T-helper 17 cell (primary cell): Measurements from ENCODE around the gene C4orf50. TPM values are rescaled to one million over a fixed set of nuclear protein-coding genes. Genes with fewer than 3 reads are reported as not detected.

ENCODE experiments used
- ATAC-seq: fragments of 150-1000 bp; cut with Tn5 transposase; 2 replicates; pipeline ENCODE4 v1.10.0; 2021; ENCODE audit warnings: mild to moderate bottlenecking, moderate library complexity
- DNase-seq, 3 donors: peaks; one replicate each; pipeline versions ENCODE4 v3.0.0 to v3.0.0-alpha.2; 2020 to 2021
- H3K9me3 ChIP-seq: one replicate; pipeline ENCODE4 v1.7.0; 2013; ENCODE audit warnings: low read length, mild to moderate bottlenecking; ENCODE audit not compliant: control insufficient read depth, poor library complexity, severe bottlenecking
- H3K27ac Mint-ChIP-seq: one replicate; pipeline ENCODE4 v1.8.0; 2022; ENCODE audit warnings: mild to moderate bottlenecking, moderate library complexity, mixed read lengths
- H3K27me3 Mint-ChIP-seq: one replicate; pipeline ENCODE4 v1.8.0; 2022; ENCODE audit warnings: mixed read lengths
- H3K36me3 Mint-ChIP-seq: one replicate; pipeline ENCODE4 v1.8.0; 2022; ENCODE audit warnings: low read depth, mixed read lengths
- H3K4me1 Mint-ChIP-seq: one replicate; pipeline ENCODE4 v1.8.0; 2022; ENCODE audit warnings: mild to moderate bottlenecking, mixed read lengths
- H3K4me3 Mint-ChIP-seq: one replicate; pipeline ENCODE4 v1.8.0; 2022; ENCODE audit warnings: mild to moderate bottlenecking, moderate library complexity, mixed read lengths
- total RNA-seq, 4 donors: library from RNA in 2 of 4; stranded (reverse) in 2 of 4; gene quantifications; one replicate each; pipeline ENCODE4 v1.2.3 and lab custom pipeline; 2022 to 2026

C4orf50 gene
- total RNA-seq, 2 donors from 2014 or later, result 0.87 to 2.3 TPM

DNA sequence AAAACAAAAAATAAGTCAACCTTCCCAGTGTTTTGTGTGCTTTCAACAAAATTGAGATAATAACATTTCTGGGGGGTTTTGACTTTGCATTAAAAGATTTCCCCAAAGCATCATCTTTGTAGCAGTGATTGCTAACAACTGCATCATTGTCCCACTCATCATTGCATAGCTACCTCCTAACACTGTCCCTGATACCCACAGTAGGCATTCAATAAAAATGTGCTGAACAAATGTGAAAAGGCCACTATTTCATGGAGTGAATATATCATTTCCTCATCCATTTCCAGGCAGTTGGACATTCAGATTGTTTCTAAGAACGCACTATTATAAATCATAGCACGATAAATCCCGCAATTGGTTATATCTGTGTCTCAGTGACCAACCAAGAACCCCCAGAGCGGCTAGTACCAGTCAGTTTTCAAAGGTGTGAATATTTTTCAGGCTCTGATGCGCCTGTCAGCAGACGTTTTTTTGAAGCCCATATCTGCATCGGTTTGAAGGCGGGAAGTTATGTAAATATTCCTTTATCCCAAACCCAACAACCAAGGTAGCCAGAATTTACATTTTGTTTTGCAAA, 89.3 kb downstream of the C4orf50 start:
- no peaks in the 10 kb centered on the region for H3K9me3 ChIP-seq
- no peak overlapping the region for H3K27ac Mint-ChIP-seq
- ATAC-seq (no peak), DNase-seq (no peak)
- H3K4me1 Mint-ChIP-seq, result no peaks in the 10 kb centered on the region
- peaks cover 2% of the 10 kb centered on the region for H3K36me3 Mint-ChIP-seq
- no peak overlapping the region for H3K4me3 Mint-ChIP-seq
- H3K27me3 Mint-ChIP-seq, result peaks cover 45% of the 10 kb centered on the region

DNA sequence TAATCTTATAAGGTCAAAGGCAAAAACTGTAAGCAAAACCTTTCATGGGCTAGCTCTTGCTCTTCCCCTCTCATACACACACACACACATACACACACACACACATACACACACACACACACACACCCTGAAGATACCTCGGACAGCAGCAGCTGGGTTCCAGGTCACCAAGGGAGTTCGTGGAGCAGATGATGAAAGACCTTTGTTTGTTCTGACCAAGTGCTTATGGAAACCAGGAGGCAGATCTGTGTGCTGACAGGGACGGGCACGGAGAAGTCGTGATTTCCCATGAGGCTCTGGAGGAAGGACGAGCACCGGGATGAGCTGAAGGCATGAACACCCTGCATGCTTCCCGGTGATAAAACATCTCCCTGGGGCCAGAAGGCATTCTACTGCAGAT, 90.0 kb downstream of the C4orf50 start:
- no peak overlapping the region for H3K4me3 Mint-ChIP-seq
- H3K27ac Mint-ChIP-seq, result no peak overlapping the region
- H3K4me1 Mint-ChIP-seq, result no peaks in the 10 kb centered on the region
- peaks cover 41% of the 10 kb centered on the region for H3K27me3 Mint-ChIP-seq
- DNase-seq (no peak), ATAC-seq (no peak)
- peaks cover 2% of the 10 kb centered on the region for H3K36me3 Mint-ChIP-seq
- H3K9me3 ChIP-seq, result no peaks in the 10 kb centered on the region

DNA sequence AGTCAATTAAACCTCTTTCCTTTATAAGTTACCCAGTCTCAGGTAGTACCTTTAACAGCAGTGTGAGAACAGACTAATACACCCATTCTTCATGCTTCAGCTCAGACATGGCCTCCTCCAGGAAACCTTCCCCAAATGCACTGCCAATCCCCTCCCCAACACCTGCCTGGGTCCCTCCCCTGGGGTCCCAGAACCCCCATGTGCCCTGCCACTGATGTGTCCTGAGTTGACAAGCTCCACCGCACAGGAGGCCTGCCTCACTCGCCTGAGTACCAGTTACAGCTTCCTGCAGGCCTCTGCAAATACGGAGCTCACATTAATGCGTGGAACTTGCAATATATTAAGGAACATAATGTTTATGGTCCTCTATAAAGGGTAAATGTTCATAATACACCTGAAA, 90.5 kb downstream of the C4orf50 start:
- DNase-seq (no peak), ATAC-seq (no peak)
- H3K27me3 Mint-ChIP-seq, result peaks cover 42% of the 10 kb centered on the region
- no peak overlapping the region for H3K4me3 Mint-ChIP-seq
- peaks cover 2% of the 10 kb centered on the region for H3K36me3 Mint-ChIP-seq
- H3K27ac Mint-ChIP-seq, result no peak overlapping the region
- H3K9me3 ChIP-seq, result no peaks in the 10 kb centered on the region
- no peaks in the 10 kb centered on the region for H3K4me1 Mint-ChIP-seq

DNA sequence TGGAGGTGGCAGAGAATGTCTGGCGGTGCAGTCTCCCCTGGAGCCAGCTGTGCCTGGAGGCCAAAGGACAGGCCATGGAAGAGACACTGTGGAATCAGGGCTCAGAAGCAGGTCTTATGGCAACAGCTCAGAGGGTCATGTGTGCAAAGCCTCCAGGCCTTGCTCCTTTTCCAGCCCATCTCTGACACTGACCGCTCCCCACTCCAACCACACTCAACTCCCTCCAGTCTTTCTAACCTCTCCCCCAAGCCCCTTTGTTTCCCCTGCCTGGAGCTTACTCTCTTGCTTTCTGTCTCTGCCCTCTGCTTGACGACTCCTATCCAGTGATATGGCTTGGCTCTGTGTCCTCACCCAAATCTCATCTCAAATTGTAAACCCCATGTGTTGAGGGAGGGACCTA, 91.1 kb downstream of the C4orf50 start:
- Mint-ChIP-seq H3K4me3 (no peak overlapping the region), H3K27ac (no peak overlapping the region), H3K36me3 (peaks cover 2% of the 10 kb centered on the region), H3K27me3 (peaks cover 43% of the 10 kb centered on the region), H3K4me1 (no peaks in the 10 kb centered on the region)
- H3K9me3 ChIP-seq, result no peaks in the 10 kb centered on the region
- ATAC-seq (no peak), DNase-seq (no peak)

DNA sequence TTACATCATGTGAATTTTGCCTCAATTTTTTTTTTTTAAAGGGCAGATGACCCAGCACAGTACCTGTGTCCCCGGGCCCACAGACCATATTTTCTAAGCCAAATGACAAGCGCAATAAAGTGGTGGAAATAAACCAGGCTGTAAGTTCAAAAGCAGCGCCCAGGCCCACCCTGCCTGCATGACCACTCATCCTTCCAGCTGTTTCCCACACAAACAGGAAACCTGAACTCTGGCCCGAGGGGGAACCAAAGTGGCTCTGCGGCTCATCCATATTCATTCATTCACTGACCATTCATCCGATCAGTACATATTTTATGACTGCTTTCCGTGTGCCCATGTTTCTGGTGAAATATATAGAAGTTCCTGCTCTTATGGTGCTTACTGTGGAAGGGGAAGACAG, 91.6 kb downstream of the C4orf50 start:
- H3K9me3 ChIP-seq, result no peaks in the 10 kb centered on the region
- Mint-ChIP-seq H3K4me3 (no peak overlapping the region), H3K27me3 (peaks cover 49% of the 10 kb centered on the region), H3K36me3 (peaks cover 2% of the 10 kb centered on the region), H3K27ac (no peak overlapping the region), H3K4me1 (no peaks in the 10 kb centered on the region)
- ATAC-seq (no peak), DNase-seq (no peak)

DNA sequence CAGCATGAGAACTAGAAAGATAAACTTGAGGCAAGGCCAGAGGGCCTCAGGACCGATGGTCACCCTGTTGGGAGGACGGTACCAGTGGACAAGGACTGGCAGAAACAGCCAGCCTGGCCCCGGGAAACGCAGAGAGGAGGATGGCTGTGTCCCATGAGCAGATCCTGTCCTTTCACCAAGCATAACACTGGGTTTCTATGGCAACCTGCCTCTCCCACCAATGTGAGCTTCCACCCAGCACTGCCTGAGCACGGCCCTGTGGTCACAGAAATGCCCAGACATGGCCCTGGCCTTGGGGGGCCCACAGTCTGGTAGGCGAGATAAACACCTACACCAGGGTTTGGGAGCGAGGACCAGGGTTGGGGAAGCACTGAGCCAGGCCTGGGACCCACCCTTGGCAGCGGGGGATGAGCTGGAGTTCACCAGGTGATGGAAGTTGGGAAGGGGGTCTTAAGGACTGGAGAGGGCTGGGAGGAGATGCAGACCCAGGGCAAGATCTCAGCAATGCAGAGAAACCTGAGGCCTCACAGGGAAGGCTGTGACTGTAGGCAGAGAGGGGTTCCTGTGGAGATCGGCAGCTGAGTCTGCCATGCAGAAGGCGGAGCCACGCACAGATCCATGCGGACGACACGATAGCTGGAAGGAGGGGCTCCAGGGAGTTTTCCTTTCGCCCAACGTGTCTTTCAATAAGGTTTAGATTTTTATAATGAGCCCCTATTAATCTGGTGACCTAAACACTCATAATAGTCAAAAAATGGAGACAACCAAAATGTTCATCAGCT, 92.6 kb downstream of the C4orf50 start:
- H3K27me3 Mint-ChIP-seq, result peaks cover 53% of the 10 kb centered on the region
- no peaks in the 10 kb centered on the region for H3K4me1 Mint-ChIP-seq
- H3K36me3 Mint-ChIP-seq, result peaks cover 2% of the 10 kb centered on the region
- ATAC-seq, result no peak
- DNase-seq, result no peak
- H3K27ac Mint-ChIP-seq, result no peak overlapping the region
- no peaks in the 10 kb centered on the region for H3K9me3 ChIP-seq
- no peak overlapping the region for H3K4me3 Mint-ChIP-seq

DNA sequence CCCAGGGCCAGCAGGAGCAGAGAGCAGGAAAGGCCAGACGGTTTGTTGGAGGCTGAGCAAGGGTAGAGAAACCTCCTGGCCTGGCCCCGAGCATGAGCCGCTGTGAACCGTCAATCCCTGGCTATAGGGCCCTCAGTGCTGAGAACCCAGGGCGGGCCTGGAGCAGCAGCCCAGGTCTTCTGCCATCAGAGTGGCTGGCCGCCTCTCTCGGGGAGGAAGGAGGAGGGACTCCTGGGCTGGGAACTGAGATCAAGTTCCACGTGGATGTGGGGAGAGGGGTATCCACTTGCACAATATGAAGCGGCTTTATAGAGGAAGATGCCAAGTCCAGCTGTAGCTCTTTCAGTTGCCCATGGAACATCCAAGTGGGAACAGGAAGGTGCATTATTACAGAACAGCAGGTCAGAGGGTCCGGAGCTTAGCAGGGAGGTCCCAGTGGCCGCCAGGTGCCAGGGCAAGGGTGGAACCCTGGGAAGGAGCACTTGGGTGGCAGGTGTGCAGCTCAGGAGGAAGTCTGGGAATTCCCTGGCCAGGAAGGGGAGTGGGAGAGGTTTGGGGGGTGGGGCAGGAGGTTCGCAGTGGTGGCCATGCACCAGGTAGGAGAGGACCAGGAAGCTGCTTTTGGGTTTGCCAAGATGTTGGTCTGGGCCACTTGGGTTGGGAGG, 93.6 kb downstream of the C4orf50 start:
- no peak for ATAC-seq
- Mint-ChIP-seq H3K27me3 (peaks cover 43% of the 10 kb centered on the region), H3K4me1 (no peaks in the 10 kb centered on the region), H3K4me3 (no peak overlapping the region), H3K27ac (no peak overlapping the region), H3K36me3 (peaks cover 2% of the 10 kb centered on the region)
- no peaks in the 10 kb centered on the region for H3K9me3 ChIP-seq
- no peak for DNase-seq

DNA sequence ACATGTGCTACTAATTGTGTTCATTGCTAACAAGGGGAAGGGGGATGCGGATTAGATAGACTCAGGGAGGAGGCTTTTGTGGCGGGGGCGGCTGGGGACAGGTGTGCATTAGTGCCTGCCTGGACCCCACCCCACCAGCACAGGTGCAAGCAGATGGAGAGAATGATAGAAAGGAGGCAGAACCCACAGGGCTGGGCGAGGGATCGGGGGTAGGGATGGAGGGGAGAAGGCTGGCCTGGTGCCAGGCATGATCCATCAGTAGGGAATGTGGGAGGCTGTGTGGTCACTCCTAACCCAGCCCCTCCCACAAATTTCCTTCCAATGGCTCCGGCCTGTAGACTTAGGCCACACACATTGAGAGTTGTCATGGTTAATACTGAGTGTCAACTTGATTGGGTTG, 94.9 kb downstream of the C4orf50 start:
- no peak overlapping the region for H3K27ac Mint-ChIP-seq
- H3K4me3 Mint-ChIP-seq, result no peak overlapping the region
- peaks cover 2% of the 10 kb centered on the region for H3K36me3 Mint-ChIP-seq
- no peaks in the 10 kb centered on the region for H3K9me3 ChIP-seq
- DNase-seq, result no peak
- ATAC-seq, result no peak
- H3K27me3 Mint-ChIP-seq, result peaks cover 37% of the 10 kb centered on the region
- no peaks in the 10 kb centered on the region for H3K4me1 Mint-ChIP-seq

DNA sequence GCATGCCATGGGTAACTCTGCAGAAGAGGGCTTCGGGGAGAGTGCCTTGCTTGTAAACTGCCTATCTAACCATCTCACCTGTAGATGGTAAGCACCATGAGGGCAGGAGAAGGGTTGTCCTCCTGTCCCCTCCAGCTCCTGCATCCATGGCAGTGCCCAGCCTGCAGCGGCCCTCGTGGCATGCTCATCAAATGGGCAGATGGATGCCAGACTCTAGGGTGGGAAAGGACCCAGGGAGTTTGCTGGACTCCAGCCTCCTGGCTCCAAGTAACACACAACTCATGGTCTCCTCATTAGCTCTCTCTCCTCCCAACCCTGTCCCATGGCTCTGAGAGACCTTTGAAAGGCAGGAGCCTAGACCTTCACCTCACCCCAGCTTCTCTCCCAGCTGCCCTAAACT, 95.7 kb downstream of the C4orf50 start:
- Mint-ChIP-seq H3K4me1 (no peaks in the 10 kb centered on the region), H3K4me3 (no peak overlapping the region), H3K27ac (no peak overlapping the region), H3K27me3 (peaks cover 31% of the 10 kb centered on the region), H3K36me3 (peaks cover 2% of the 10 kb centered on the region)
- DNase-seq, result no peak
- no peak for ATAC-seq
- H3K9me3 ChIP-seq, result no peaks in the 10 kb centered on the region

DNA sequence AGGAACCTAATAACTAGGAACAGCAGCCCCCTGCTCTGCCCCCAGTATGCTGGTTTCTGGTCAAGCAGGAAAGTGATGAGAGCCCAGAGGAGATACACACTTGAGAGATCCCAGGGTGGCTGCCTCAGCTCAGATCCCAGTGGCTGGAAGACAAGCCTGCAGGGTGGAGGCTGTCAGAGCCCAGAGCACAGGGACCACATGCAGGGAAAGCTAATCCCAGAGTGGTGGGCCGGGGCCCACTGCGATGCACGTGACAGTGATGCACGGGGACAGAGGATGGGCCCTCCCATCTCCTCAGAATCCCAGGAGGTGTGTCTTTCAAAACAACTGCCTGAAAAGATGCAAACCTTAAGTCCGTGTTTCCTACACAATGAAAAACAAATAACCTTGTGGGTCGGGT, 96.2 kb downstream of the C4orf50 start:
- Mint-ChIP-seq H3K4me1 (no peaks in the 10 kb centered on the region), H3K27me3 (peaks cover 30% of the 10 kb centered on the region), H3K27ac (no peak overlapping the region), H3K4me3 (no peak overlapping the region), H3K36me3 (peaks cover 2% of the 10 kb centered on the region)
- H3K9me3 ChIP-seq, result no peaks in the 10 kb centered on the region
- ATAC-seq (no peak), DNase-seq (no peak)

DNA sequence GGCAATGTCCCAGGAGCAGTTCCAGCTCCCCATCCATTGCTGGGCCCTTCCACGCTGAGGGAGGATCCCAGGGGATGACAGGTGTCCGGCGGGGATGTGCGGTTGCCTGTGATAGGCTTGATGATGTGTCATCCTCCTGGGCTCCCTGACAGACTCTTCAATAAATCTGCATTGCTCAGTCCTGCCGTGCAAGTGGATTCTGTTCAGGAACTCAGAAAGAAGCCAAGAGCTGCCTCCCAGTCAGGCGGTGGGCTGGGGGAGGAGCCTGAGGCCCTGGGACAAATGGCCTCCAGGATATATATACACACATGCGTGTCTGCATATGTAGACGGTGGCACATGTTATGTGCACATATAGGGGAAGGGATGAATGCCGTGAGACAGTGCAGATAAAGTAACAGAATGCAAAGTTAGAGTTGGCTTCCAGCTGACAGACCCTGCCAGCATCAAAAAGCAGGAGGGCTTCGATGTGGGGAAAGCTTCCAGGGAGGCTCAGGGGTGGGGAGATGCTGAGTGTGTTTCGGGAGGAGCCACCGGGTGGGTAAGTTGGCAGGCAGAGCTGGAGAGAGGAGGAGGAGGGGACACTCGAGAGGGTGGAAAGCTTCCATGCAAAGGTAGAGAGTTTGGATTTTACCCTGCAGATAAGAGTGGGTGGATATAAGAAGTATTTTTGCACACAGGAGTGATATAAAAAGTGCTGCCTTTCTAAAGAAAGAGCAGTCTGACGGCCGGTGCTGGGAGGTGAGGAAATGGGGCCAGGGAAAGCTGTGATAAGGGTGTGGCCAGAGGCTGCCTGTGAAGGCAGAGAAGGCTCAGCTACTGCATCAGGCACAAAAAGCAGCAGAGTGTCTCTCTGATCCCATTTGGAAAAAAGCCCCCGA, 96.9 kb downstream of the C4orf50 start:
- peaks cover 26% of the 10 kb centered on the region for H3K27me3 Mint-ChIP-seq
- ATAC-seq (no peak), DNase-seq (no peak)
- no peak overlapping the region for H3K4me3 Mint-ChIP-seq
- H3K36me3 Mint-ChIP-seq, result peaks cover 2% of the 10 kb centered on the region
- no peak overlapping the region for H3K27ac Mint-ChIP-seq
- no peaks in the 10 kb centered on the region for H3K4me1 Mint-ChIP-seq
- no peaks in the 10 kb centered on the region for H3K9me3 ChIP-seq

DNA sequence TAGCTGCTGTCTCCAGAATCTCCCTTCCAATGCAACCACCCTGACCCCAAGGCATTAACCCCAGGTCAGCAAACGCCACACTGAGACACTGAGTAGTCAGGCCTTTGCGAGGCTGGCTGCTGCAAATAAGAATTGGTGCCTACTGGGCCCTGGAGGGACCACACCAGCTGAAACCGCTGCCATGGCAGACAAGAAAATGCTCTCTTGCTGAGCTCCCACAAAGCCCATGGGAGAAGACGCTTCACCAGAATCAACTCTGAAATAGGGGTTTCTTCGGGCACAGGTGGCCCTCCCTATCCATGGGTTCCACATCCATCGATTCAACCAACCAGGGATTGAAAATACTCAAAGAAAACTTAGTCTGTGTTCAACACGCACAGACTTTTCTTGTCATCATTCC, 98.7 kb downstream of the C4orf50 start:
- no peak for DNase-seq

DNA sequence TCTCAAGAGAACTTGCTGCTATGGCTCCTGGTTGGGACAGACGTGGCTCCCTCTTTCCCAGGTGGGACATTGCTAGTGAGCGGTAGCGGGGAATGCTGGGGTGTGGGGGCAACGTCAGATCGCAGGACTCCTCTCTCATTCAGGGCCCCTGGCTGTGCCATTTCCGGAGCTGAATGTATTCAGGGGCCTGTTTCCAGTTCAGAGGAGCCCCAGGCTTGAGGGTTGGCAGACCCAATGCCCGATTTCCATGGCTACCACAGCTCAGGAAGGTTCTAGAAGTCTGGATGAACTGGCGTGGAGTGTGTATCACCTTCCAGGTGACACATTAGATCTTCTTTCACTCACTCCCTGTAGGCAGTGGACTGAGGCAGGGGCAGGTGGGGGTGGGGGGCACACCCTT, 99.2 kb downstream of the C4orf50 start:
- peaks cover 31% of the 10 kb centered on the region for H3K27me3 Mint-ChIP-seq
- no peaks in the 10 kb centered on the region for H3K36me3 Mint-ChIP-seq
- no peaks in the 10 kb centered on the region for H3K9me3 ChIP-seq
- ATAC-seq (no peak), DNase-seq (no peak)
- H3K27ac Mint-ChIP-seq, result no peak overlapping the region
- no peaks in the 10 kb centered on the region for H3K4me1 Mint-ChIP-seq
- no peak overlapping the region for H3K4me3 Mint-ChIP-seq

More for the DNA sequence above, 98.7 kb downstream of the C4orf50 start:
- Mint-ChIP-seq H3K27ac (no peak overlapping the region), H3K4me1 (no peaks in the 10 kb centered on the region), H3K36me3 (peaks cover 2% of the 10 kb centered on the region), H3K4me3 (no peak overlapping the region), H3K27me3 (peaks cover 31% of the 10 kb centered on the region)
- no peaks in the 10 kb centered on the region for H3K9me3 ChIP-seq
- no peak for ATAC-seq
